GM19239 (cell line): ENCODE measurements around the gene CLN5.
"Not testable (repeated sequence)": the region's sequence is repeated elsewhere in the genome, so short reads cannot be mapped to it uniquely, and the experiment has no call there.

Experiments used
- DNase-seq: peaks from one replicate; pipeline ENCODE4 v3.0.0; 2011; ENCODE audit warnings: low spot score; ENCODE audit not compliant: insufficient read length
- FAIRE-seq: peaks from 2 replicates; lab custom pipeline; 2011; peaks lifted over from hg19 to GRCh38; lab: Jason Lieb, UNC

CLN5 gene

GRCh38 chr13:76991796-76992547 lies at the start of gene CLN5:
Gene CLN5, plus strand, starts transcription at chr13:76992081. Its CDS starts 18 bp downstream, at chr13:76992099.
- peak; percentile 87 for FAIRE-seq

DNA sequence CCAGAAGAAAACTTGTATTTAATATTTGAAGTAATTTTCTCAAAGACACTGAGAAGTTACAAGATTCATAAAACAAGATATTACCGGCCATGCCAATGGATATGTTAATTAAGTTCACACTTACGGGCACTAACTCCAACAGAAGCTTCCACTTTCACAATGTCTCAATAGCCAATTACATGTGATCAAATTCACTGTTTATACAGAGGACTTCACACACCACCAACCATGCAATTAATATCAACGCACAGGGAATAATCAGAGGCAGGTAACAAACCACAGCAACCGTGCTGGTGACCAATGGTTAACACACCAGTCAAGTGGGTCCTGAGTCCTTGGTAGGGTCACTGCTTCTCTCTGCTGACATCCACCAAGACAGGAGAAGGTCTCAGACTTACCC lies 49.5 kb upstream of the CLN5 start:
- DNase-seq (no peak), FAIRE-seq (no peak)

More at GRCh38 chr13:76991796-76992547, at the start of gene CLN5:
- peak; percentile 88 for DNase-seq

DNA sequence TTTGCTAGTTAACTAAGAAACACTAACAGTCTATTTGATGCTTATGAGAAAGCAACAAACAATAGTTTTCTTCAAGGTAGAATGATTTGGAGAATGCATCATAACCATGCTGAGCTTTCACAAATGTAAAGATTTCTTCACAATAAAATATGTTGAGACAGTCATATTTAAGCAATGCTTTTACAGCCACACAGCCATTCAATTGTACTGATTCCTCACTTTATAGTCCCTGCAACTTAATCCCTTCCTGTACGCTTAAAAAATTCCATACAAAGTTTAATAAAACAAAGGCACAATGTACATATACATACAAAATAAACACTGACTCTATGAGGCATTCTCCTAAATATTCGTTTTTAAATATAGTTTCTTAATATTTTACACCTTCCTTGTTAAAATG lies 48.2 kb upstream of the CLN5 start:
- FAIRE-seq, result no peak
- no peak for DNase-seq

- no peak for DNase-seq
- FAIRE-seq, result no peak
Measured at GRCh38 chr13:76944456-76944855, 47.4 kb upstream of the CLN5 start.

DNA sequence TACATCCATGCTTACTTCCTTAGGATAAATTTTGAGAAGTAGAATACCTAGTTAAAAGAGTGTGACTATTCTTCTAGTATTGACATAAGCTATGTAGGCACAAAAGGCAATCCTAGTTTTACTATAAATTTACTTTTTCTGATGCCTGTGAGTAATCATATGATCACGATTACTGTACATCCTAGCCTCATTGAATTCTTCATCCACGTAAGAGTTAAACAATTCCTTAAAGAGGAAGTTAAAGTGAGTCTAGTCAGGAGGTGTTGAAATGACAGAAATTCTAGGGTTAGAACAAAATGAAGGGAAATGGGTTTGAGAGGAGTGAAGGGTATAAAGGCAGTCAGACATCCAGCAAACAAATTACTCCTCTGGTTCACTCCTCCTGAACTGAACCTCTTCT lies 43.7 kb upstream of the CLN5 start, which contains the start of gene ACOD1:
Gene ACOD1, plus strand, starts transcription at position 363 of the 400 bp plus-strand sequence. CDS start 48 bp downstream, outside the sequence.
- FAIRE-seq (no peak), DNase-seq (no peak)

- no peak for DNase-seq
- FAIRE-seq, result no peak
Measured at GRCh38 chr13:76950101-76950500, 41.8 kb upstream of the CLN5 start.

GRCh38 chr13:76953968-76954367 lies 37.9 kb upstream of the CLN5 start:
- FAIRE-seq (no peak), DNase-seq (no peak)

DNA sequence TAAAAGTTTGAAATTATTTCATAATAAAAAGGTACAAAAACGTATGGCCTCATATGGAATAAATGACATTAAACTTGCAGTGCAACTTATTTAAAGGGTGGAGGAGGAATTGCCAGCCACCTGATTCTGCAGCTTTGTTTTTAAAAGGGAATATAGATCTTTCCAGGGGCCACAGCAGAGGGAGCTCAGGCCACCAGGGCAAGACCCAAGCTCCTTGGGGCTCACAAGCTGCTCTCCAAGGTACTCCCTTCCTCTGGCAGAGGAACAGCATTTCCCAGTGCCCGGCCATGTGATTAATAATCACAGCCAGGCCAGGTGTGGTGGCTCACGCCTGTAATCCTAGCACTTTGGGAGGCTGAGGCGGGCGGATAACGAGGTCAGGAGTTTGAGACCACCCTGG lies 37.3 kb upstream of the CLN5 start:
- DNase-seq, result no peak
- no peak for FAIRE-seq

- DNase-seq, result no peak
- FAIRE-seq, result no peak
Measured at GRCh38 chr13:76955193-76955592, 36.7 kb upstream of the CLN5 start.

DNA sequence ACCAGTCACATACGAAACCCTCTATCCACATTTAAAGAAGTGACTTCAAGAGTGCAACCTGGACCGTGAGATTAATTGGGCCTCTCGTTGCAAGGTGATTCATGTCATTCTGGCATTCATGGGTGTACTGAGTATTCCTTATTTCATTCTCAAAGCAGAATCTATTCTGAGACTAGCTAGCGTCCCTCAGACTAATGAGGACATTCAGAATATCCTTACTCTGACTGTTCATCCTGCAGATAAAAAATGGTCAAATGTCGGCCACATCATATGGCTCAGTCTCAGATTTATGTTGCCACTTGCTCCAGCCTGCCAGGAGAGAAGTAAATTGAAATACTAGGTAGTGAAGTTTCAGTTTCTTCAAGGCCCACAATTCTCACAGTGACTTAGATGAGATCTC lies 36.2 kb upstream of the CLN5 start:
- DNase-seq, result no peak
- FAIRE-seq, result no peak

DNA sequence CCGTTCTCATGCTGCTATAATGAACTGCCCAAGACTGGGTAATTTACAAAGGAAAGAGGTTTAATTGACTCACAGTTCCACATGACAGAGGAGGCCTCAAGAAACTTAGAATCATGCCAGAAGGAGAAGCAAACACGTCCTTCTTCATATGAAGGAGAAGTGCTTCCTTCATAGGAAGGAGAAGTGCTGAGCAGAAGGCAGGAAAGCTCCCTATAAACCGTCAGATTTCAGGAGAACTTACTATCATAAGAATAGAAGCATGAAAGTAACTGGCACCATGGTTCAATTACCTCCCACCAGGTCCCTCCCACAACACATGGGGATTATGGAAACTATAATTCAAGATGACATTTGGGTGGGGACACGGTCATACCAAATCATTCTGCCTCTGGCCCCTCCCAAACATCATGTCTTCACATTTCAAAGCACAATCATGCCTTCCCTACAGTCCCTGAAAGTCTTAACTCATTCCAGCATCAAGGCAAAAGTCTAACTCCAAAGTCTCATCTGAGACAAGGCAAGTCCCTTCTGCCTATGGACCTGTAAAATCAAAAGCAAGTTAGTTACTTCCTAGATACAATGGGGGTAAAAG lies 32.9 kb upstream of the CLN5 start:
- FAIRE-seq, result no peak
- DNase-seq, result no peak

DNA sequence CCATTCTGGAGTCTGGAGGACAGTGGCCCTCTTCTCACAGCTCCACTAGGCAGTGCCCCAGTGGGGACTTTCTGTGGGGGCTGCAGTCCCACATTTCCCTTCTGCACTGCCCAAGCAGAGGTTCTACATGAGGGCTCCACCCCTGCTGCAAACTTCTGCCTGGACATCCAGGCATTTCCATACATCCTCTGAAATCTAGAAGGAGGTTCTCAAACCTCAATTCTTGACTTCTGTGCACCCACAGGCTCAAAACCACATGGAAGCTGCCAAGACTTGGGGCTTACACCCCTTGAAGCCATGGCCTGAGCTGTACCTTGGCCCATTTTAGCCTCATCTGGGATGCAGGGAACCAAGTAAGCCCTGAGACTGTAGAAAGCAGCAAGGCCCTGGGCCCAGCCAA lies 32.1 kb upstream of the CLN5 start:
- DNase-seq, FAIRE-seq: not testable (repeated sequence)

- FAIRE-seq (no peak), DNase-seq (no peak)
Measured at GRCh38 chr13:76965759-76966421, 26.0 kb upstream of the CLN5 start.

DNA sequence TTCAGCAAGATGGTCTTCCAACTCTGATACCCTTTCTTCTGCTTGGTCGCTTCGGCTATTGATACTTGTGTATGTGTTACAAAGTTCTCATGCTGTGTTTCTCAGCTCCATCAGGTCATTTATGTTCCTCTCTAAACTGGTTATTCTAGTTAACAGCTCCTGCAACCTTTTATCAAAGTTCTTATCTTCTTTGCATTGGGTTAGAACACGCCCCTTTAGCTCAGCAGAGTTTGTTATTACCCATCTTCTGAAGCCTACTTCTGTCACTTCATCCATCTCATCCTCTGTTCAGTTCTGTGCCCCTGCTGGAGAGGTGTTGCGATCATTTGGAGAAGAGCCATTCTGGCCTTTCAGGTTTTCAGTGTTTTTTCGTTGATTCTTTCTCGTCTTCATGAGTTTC lies 24.9 kb upstream of the CLN5 start:
- DNase-seq (no peak), FAIRE-seq (no peak)

GRCh38 chr13:76968041-76968440 lies 23.8 kb upstream of the CLN5 start:
- FAIRE-seq, result no peak
- DNase-seq, result no peak

GRCh38 chr13:76969488-76970365 lies 22.2 kb upstream of the CLN5 start:
- no peak for FAIRE-seq
- DNase-seq, result no peak

DNA sequence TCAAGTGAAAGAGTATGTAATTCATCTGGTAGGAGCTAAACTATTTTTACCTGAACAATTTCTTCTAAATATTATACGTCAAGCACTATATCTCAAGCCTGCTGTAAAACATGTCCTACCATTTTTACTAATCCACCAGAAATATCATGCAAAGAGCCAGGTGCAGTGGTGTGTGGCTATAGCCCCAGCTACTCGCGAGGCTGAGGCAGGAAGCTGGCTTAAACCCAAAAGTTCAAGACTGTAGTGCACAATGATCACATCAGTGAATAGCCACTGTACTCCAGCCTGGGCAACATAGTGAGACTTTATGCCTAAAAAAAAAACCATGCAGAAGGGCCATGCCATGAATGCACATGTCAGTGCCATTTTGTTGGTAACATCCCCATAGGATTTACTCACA lies 20.7 kb upstream of the CLN5 start:
- no peak for FAIRE-seq
- no peak for DNase-seq

GRCh38 chr13:76971851-76972829 lies 19.7 kb upstream of the CLN5 start:
- no peak for DNase-seq
- FAIRE-seq, result no peak

DNA sequence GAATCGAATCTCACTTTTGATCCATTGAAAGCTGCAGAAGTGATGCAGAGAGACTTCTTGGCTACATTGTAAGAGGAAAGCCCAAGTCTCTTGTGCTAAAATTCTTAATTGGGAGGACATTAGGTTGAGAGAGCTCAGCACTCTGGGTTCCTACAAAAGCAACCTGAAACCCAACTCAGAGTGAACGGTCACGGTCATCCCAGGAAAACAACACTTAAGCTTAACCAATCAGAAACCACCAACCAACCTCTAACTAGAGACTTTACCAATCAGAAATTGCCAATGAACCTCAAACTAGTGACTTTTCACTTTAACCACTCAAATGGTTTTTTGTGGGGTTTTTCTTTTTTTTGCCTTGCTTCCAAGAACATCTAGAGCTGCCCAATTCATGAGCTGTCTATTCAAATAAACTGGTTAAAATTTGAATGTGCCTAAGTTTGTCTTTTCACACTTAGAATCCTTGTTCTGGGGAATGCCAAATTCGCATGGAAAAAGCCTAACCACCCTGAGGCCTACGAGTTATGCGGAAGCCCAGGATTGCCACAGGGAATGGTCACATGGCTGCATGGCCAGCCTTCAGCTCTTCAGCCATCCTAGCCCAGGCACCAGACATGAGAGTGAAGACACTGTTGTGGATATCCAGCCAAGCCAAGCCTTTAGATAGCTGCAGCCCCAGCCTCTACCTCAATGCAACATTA lies 17.8 kb upstream of the CLN5 start:
- DNase-seq (no peak), FAIRE-seq (no peak)
